NCI-H2171 treated with DMSO at 0.1 percent for 48 hours (cell line): ENCODE results near the gene RHCE.
"Not testable (repeated sequence)": the region's sequence is repeated elsewhere in the genome, so short reads cannot be mapped to it uniquely, and the experiment has no call there.

Experiments
- DNase-seq: peaks from one replicate; lab custom pipeline; 2025; lab: John Stamatoyannopoulos, UW

Gene RHCE

DNA sequence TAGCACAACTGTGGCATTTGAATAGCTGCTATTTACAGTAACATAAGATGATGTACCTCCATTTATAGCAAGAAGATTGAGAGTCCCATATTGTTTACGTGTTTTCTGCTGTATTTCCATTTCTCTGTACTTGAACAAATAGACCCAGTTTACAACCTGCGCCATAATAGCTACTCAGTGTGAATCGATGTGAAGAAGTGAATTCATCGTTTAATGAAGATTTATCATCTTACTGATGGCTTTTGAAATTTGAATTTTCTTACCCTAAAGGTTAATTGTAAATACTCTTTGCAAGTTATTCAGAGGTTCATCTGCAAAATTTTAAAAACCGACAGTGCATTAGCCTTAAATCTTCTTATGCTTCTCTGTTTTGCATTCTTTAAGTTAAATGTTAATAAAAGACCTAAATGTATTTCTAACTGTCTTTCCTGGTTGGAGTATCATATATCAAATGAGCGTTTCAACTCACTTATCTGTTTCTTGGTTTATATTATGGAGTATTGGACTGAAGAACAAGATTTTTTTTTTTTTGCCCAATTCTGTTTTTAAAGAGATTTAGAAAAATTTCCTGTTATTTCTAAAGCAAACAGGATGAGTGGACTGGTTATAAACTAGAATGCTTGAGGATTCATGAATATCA is 12.2 kb upstream of the RHCE start:
- peak; percentile 9 for DNase-seq

DNA sequence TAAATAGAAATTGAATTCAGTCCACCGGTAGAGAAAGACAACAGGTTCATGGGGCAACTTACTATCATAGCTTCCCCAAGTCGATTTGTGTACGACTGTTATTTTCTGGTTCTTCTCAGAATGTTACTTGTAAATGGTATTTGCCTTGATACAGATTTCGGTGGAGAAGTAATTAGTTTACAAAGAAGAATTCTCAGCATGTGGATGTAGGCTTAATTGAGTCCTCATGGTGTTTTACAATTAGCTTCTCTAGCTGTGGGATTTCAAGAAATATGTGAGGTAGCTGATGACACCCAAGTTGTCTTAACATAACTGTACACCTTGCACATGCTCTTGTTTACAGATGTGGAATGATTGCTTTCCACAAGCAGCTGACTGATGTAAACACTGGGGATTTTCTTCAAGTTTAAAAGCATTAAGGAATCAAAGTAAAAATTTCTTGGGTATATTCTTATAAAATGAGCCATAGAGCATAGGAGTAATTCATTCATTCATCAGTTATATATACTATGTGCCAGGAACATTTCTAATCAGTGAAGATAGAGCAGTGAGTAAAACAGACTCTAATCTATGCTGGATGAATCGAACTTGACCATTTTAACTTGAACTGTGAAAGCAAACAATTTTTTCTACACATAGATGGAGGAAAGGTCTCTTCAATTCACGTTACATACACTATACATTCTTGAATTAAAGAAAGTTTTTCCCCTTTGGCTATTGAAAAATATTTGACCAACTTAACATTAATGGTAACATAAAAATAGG is 11.5 kb upstream of the RHCE start:
- DNase-seq = no peak

DNA sequence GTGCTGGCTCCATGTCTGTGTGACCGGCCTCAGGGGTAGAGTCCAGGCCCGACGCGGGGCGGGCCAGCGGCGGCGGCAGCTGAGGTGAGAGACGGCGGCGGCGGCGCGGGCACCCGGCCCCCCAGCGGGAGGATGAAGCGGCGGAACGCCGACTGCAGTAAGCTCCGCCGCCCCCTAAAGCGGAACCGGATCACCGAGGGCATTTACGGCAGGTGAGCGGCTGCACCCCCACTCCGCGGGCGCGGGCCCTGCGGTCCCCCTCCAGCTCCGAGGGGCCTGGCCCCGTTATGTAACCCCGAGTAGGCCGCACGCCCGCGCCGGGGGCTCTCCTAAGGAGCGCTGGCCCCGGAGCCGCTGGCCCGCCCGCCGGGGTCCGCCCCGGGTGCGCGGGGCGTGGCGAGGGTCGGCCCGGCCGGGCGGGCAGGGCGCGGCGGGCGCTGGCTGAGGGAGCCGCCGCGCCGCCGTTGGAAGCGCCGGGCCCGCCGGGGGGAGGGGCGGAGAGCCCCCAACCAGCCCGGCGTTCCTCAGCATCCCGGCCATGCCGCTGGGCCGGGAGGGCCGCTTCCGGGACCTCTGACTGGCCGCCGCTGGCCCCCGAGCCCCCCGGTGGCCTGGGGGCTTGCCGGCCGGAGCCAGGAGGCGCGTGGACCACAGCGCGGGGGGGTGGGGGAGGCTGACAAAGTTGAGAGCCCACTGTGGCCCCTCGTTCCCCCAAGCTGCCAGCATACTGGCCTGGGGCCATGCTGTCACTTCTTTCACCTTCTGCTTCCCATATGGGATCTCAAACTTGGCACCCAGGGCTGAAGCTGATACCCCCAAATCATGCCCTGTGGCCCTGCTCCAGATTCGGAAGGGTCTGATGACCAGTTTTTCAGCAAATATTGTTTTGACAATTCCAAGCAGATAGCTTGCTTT is 10.6 kb upstream of the RHCE start:
- peak; percentile 49 for DNase-seq

DNA sequence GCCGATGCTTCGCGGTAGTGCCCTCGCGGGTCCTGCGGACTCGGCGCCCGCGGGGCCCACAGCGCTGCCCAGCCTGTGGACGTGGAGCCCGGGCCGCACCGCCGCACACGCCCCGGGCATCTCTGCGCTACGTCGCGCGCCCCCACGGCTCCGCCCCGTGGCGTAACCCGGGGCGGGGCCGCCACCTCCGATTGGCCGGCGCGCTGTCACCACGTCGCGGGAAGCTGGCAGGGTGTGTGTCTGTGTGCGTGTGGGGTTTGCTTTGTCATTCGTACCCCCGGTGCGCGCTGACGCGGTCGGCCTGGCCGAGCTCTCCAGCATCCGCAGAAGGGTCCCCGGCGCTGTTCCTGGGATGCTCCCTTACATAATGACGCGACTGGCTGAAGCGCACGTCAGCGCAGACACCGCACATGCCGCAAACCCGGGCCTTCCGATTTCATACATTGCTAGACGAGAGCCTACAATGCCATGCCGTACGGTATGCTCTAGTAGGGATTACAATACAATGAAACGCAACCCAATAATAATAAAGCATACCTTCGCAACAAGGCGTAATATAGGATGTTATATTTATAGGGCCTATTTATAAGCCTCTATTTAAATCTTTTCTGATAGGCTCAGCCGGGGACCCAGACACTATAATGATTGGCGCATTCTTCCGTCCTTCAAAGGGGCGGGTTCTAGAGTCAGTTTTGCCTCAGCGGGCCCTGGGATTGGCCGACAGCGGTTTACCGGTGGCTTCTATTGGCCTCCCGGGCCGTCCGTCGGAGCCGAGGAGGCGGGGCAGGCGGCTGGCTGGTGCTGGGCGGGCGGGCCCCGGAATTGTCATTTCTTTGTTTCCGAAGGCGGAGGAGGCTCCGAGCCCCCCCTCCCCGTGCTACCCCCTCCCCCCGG is 9.7 kb upstream of the RHCE start, which contains the start of gene MACO1:
MACO1 (plus strand) TSS at position 825 of the 894 bp plus-strand sequence. CDS start 202 bp downstream, outside the sequence.
- peak; percentile 97 for DNase-seq

DNA sequence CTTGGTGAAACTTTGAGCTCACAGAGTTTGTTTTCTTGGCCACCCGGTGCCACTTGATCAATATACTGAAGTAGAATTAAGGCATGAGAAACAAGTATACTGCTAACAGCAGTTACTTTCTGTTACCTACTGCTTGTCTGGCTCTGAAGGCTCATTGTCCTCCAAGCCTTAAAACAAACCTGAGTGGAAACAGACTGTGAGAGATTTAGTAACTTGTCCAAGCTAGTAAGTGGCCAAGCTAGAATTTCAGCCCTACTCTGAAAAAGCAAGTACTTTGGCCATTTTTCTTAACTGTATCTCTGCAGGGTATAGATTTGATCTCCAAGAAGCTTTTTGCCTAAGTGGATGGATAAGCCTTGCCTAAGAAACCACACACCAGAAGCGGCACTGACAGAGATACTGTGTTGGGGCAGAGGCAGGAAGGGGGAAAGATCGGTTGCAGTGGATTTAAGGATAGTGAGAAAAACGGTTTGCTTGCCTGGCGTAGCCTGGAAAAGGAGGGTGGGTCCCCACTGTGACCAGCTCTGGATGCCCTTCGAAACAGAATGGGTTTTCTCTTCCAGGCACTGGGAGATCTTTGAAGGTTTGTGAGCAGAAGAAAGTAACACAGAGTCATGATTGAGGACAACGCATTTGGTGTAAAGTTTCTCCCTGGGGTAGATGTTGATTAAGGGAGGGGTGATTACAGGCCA is 8.0 kb upstream of the RHCE start:
- no peak for DNase-seq

DNA sequence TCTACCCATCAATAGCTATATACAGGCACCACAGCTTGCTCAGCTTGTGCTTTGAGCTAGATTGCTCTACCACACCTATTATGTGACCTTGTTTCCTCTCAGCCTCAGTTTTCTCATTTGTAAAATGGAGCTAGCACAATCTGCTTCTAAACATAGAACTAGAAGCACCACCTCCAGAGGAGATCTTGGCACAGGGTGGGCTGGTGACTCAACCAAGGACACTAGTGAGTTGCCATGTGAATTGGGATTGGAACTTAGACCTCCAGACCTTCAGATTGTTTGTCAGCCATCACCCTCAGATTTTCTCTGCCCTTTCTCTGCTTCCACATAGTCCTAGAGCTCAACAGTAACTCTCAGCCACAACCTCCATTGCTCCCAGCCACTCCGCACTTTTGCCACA is 7.1 kb upstream of the RHCE start:
- DNase-seq = no peak

DNA sequence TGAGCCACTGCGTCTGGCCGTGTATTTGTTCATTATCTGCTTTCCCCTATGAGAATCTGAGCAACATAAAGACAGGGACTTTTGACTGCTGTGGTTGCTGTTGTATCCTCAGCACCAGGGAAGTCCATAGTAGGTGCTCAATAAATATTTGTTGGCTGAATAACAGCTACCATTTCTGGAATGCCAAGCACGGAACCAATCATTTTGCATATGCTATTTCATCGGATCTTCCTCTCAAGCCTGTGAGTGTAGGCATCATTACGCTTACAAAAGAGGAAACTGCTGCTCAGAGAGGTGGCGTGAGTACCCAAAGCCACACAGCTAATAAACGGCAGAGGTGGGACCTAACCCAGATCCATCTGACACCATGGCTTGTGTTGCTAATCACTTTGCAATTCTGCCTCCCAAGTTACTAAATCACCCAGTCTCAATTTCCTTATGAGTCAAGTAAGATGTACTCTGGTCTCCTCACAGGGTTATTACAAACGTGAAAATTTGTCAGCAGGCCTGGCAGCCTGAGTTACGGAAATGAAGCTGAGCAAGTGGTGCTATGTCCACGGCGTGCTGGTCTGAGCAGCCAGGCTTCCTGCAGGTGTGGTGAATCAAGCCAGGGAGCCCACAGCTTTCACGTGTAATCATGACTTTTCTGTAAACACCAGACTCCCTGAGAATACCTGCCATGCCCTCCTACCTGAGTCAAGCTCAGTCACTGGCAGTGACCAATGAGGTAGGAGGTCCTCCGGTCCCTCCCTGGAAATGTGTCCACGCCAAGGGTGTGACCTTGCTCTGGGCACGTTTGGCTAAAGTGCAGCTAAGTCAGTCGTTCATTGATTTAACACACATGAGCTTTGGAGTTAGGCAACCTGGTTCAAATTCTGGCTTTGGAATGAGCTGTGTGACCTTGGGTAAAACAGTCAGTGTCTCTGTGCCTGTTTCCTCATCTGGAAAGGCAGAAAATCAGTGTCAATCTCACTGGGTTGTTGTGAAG is 4.8 kb upstream of the RHCE start:
- no peak for DNase-seq

DNA sequence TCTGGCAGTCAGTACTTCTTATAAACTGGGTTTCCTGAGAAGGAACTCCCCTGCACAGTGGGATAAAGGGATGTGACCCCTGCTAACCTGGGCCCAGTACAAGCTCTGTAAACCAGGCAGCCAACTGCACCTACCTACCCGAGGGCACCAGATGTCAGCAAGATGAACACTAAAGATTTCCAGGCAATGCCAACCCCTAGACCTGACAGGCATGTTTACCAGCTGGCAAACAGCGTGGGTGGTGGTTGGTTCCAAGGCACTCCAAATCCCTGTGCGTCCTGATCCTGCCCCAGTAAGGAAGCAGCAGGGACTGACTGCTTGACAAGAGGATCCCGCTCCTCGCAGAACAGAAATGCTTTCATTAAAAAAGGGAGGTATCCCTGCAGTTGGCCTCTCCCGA is 2.6 kb upstream of the RHCE start:
- peak; percentile 78 for DNase-seq

DNA sequence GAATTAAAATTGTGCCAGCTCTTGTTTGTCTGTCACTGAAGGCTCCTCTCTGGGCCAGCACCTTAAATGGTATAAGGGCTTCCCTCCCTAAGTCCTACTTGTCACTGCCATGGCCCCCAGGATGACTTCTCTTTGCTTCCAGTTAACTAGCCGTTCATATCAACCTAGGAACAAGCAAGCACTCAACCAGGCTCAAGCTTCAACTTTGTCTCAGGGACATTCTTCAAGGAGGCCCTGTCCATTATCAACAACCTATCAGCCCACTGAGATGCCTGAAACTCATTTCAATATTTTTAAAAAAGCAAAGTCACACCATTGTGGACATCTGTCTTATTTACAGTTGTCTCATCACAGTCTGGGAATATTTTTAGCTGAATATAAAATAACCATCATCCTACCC is 1.3 kb downstream of the RHCE start:
- not testable (repeated sequence) for DNase-seq

DNA sequence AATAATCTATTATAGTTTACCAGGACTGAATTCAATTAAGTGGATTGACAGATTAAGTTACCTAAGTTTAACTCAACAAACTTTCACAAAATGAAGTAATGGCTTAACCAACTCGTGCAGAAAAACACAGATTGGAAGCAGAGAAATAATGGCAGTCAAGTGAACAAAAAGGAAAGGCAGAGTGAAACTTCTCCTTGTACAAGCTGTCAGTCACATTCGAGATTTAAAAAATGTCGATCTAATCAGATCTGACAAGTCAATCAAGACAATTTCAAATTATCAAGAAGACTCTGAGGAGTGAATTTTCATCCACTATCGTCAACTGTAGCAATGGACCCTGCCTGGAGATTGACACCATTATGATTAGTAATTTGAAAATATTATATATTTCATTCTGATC is 3.3 kb downstream of the RHCE start:
- DNase-seq = not testable (repeated sequence)

DNA sequence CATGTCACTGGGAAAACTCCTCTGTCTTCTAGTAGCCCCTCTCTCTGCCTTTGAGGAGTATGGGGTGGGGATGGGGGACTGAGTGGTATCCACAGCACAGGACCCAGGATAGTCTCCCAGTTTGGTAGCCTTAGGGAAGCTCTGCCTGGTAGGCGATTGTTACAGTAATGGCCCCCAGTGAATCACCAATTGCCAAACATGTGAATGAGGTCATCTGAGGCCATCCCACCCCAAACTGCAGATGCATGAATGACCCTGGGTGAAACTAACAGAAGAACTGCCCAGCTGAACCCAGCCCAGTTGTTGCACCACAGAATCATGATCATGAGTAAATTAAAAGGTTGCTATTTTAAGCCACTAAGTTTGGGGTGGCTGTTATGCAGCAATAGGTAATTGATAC is 6.0 kb downstream of the RHCE start:
- DNase-seq = not testable (repeated sequence)

DNA sequence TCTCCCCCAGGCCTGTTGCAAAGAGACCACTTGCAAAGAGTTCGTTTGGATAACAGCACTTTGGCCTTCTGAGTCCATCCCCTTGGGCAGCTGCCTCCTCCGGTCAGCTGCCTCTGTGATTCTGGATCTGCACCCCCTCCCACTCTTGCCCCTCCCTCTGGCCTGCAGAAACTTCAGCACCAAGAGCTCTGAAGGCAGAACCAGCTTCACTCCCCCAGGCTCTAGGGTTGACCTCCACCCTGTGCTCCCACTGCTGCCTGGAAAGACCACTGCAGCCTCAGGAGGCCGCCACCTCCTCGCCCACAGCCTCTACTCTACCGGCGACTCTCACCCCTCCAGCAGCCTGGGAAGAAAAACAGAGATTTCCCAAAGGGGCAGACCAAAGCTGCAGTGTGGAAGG is 6.5 kb downstream of the RHCE start:
- DNase-seq = not testable (repeated sequence)

DNA sequence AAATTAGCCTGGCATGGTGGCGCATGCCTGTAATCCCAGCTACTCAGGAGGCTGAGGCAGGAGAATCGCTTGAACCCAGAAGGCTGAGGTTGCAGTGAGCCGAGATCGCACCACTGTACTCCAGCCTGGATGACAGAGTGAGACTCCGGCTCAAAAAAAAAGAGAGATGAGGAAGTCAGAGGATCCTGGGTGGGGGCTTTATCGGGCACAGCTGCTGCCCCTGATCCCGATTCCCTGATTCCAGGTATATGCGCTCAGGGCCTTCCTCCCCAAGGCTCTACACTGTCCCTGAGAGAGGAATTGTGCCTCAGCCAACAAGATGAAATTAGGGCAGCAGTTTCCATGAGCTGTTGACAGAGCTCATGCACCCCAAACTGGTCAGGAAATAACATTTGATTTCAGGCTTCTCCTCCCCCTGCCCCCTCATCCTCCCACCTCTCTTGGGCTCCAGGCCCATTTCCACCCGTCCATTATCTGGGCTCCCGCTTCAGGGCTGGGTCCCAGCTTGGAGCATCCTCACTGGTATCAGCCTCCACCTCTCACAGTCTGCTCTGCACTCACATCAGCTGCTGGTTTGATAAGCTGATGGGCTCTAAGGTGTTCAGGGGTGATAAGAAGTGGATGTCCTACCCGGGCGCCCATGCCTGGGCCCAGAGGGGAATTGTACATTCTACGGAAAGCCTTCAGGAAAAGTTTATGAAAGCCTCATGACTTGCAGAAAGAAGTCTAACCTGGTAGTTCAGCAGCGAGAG is 7.6 kb downstream of the RHCE start:
- DNase-seq = not testable (repeated sequence)

DNA sequence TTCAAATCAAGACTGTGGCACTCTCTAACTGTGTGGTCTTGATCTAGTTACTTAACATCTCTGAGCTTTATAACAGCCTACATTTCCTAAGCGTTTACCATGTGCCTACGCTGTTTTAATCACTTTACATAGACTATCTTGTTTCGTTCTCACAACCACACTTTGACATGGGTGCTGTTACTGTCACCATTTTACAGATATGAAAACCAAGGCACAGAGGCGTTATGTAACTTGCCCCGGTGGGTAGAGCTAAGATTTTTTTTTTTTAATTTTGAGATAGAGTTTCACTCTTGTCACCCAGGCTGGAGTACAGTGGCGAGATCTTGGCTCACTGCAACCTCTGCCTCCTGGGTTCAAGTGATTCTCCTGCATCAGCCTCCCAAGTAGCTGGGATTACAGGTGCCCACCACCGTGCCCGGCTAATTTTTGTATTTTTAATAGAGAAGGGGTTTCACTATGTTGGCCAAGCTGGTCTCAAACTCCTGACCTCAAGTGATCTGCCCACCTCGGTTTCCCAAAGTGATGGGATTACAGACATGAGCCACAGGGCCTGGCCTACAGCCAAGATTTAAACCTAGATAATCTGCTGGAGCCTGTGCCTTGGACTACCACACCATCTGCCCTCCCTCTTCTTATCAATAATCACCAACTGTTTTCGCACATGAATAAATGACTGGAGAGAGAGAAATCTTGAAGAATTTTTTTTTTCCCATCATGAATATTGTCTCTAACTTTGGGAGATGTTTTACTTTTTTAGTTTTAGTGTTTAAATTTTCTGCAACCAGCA is 10.8 kb downstream of the RHCE start:
- DNase-seq = peak; percentile 67

DNA sequence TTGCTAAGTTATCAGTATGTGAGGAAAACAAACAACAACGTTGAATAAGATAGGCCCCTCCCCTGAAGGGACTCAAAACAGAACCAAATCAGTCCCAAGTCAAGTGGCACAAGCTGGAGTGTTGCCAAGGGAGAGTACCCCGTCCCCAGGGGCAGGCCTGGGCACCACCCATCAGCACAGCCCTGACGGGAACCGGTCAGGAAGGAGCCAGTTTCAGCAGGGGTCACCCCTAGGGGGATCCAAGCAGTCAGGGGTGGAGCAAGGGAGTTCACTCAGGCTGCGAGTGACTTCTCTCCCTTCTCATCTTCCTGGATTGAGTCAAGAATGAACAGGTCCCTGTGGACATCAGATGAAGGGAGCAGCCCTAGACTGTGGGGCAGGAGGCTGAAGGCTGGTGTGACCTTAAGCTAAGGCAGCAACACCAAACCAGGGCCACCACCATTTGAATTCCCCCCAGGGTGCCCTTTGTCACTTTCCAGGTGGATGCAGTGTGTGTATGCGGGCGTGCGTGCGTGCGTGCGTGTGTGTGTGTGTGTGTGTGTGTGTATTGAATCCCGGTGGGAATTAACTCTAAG is 14.8 kb downstream of the RHCE start:
- not testable (repeated sequence) for DNase-seq

DNA sequence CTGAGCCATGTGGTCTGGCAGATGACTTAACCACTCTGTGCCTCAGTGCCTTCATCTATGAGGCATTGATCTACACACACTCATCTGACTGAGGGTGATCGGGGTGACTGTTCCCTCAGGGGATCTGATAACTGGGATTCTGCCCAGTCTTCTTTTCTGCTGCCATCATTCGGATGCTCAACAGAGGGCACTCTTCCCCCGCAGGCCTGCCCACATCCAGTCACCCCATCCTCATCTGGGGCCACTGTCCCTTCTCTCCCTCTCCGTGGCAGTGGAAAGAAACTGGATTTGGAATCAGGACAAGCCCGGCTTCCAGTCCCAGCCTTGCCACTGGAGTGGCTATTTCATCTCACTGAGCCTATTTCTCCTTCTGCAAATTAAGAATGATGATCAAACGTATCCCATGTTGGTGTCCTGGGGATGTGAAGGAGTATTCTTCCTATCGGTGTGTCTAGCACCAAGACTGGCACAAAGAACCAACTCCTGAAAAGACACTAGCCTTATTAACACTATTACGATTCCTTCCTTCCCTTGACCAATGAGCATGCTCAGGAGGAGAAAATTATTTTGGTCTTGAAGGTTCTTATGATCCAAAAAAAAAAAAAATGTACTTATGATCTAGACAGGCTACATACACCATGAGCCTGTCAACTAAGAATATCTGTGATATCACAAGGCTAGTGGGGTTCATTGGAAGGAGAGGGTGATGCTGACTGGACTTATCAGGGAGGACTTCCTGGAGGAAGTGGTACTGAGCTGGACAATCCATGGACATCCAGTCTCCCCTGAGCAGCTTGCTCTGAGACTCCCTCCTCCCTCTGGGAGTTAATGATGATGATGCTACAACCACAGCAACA is 17.4 kb downstream of the RHCE start:
- DNase-seq = peak; percentile 24

DNA sequence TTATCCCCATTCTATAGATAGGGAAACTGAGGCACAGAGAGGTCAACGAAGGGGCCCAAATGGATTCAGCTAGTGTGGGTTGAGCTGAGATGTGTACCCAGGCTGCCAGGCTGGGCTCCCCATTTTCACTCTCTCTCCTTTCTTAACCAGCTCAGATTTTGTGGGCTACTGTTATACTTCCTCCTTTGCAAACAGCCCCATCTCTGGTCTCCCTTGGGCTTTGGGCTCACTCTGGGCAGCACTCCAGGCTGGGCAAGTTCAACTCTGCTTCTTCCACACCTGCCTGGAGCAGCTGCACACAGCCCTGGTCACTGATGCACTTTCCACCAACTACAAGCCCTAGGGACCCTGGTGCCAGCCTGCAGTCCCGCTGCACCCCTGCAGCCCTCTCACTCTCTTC is 22.5 kb downstream of the RHCE start:
- not testable (repeated sequence) for DNase-seq
